HG03457 (cell line): ENCODE measurements around the gene CMYA5.
"Not testable (repeated sequence)": the region's sequence is repeated elsewhere in the genome, so short reads cannot be mapped to it uniquely, and the experiment has no call there.

Source experiments
- ATAC-seq: cut with Tn5 transposase; IDR thresholded peaks from one replicate; pipeline ENCODE4 v1.9.1; 2021; ENCODE audit warnings: moderate number of reproducible peaks; ENCODE audit not compliant: unreplicated experiment

CMYA5 gene

GRCh38 chr5:79689541-79690466 is at the start of gene CMYA5:
TSS of gene CMYA5 (plus strand) at chr5:79689836. CDS start at chr5:79689908, 72 bp downstream.
- no peak for ATAC-seq

- no peak for ATAC-seq
These were observed 49.0 kb upstream of the CMYA5 start for GRCh38 chr5:79640571-79641055.

GRCh38 chr5:79641414-79641813 is 48.2 kb upstream of the CMYA5 start:
- ATAC-seq, result no peak

DNA sequence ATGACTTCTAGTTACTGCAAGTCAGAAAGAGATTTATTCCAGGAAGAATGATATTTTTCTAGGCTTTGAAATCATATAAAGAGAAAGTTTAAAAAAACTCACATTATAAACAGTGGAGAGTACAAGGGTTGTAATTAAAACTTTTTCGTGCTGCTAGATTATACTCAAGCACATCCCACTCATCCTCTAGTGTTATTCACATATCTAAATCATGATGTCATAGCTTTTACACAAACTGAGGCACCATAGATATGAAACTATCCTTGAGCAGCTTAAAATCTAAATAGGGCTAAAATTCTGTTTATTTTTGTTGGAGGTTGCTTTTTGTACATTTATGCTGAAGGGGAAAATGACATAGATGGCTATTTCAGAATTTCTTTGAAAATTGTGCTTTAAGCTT is 47.4 kb upstream of the CMYA5 start:
- no peak for ATAC-seq

GRCh38 chr5:79653843-79654242 is 35.8 kb upstream of the CMYA5 start:
- no peak for ATAC-seq

- no peak for ATAC-seq
These were observed 26.4 kb upstream of the CMYA5 start for GRCh38 chr5:79663212-79663611.

- ATAC-seq, result no peak
These were observed 22.9 kb upstream of the CMYA5 start for GRCh38 chr5:79666758-79667157.

DNA sequence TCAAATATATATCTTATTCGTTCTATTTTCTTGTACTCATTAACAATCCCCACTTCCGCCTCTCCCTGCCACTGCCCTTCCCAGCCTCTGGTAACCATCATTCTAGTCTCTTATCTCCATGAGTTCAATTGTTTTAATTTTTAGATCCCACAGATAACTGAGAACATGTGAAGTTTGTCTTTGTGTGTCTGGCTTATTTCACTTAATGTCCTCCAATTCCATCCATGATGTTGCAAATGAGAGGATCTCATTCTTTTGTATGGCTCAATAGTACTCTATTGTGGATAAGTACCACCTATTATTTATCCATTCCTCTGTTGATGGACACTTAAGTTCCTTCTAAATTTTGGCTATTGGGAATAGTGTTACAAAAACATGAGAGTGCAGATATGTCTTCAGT is 17.2 kb upstream of the CMYA5 start:
- no peak for ATAC-seq

DNA sequence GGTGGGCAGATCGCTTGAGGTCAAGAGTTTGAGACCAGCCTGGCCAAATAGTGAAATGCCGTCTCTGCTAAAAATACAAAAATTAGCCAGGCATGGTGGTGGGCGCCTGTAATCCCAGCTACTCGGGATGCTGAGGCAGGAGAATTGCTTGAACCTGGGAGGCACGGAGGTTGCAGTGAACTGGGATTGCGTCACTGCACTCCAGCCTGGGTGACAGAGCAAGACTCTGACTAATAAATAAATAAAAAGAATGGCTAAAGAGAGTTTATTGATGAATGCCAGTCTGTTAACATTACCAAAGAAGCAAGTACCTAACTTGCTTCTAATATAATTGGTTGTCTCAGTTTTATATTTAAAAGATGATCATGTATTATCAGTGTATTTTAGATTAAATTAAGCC is 13.3 kb upstream of the CMYA5 start:
- ATAC-seq, result not testable (repeated sequence)

DNA sequence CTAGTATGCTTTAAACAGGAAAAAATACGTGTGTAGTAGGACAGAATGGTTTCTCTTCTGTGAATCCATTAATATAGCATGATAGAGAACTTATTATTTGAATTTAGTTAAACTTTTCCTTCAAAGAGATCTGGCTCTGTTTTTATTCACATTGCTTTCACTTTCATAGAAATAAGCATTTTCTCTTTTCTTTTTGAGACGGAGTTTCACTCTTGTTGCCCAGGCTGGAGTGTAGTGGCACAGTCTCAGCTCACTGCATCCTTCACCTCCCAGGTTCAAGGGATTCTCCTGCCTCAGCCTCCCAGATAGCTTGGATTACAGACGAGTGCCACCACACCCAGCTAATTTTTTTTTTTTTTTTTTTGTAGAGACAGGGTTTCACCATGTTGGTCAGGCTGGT is 7.5 kb upstream of the CMYA5 start:
- not testable (repeated sequence) for ATAC-seq

DNA sequence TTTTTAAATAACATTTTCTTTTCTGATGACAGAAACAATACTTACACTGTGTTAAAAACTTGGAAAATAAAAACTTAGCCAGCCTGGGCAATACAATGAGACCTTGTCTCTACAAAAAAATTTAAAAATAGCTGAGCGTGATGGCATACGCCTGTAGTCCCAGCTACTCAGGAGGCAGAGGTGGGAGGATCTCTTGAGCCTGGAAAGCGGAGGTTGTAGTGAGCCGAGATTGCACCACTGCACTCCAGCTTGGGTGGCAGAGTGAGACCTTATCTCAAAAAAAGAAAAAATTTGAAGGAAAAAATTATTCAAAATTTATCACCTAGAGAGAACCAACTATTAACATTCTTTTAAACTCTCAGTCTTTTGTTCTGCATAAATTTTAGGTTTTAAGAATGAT is 4.9 kb upstream of the CMYA5 start:
- ATAC-seq, result no peak

DNA sequence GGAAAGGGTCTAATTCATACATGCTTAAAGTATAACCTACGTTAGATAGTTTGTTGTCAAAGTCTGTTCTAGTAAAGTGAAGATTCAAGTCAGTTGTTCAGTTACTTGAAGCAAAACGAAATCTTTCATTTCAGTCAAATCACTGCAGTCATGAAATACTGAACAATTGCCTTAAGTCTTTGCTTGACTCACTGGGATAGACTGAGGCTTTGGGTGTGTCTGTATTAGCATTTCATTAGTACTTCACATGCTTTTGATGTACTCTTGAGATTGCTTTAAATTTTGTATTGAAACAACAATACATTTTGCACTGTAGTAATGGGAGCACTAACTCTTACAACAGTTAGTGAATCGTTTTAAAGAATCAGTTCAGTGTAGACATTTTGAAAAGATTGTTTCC is 4.0 kb upstream of the CMYA5 start:
- ATAC-seq, result no peak

DNA sequence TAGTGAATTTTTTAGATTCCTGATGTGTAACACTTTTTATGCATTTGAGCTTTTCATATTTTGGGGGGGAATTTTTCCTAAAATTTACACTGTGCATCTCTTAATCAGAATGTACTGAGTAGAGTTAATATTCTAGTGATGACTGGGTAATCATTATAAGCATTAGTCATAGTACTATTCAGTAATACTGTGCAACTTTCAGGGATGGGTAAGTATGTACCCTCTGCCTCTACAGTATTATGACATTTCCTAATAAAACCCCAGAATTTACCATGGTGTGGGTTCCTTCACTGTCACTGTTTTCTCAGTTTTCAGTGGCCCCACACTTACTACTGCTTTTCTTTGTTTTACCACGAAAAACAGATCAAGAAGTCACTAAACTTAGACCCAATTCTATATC is 2.8 kb upstream of the CMYA5 start:
- no peak for ATAC-seq

DNA sequence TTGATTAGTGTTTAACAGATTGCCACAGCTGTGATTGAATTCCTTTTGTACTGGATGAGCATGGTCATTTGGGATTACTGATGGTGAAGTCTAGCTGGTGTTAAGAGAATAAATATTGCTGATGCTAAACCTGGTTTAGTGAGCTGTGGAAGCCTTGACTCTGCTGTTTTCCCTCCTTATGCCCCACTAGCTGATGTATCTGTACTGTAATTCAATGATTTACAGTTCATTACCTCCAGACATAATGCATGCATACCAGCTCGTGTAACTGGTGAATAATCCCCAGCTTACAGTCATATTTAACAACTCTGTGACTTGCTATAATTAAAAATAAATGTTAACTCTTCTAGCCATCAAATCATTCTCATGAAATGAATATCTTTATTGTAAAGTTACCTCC is 1.7 kb upstream of the CMYA5 start:
- no peak for ATAC-seq

GRCh38 chr5:79691007-79691406 is 1.4 kb downstream of the CMYA5 start:
- ATAC-seq, result no peak

GRCh38 chr5:79692596-79692995 is 3.0 kb downstream of the CMYA5 start:
- no peak for ATAC-seq

DNA sequence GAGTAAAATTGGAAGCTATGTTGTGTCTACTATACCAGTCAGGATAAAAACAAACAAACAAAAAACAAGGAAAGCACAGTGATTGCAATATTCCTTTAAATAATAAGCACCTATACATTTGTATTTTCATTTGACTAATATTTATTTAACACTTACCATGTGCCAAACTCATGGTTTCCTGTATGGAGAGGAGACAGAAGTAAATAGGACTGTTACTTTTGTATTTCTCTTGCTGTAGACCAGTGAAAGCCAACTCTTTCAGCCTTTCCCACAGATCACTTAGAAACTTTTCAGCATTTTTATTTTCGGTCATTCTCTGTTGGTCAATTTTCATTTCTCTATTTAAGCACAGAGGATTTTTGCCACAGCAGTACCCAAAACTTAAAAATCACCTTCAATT is 4.5 kb downstream of the CMYA5 start:
- ATAC-seq, result no peak

- no peak for ATAC-seq
These were observed 5.0 kb downstream of the CMYA5 start for GRCh38 chr5:79694652-79695051.

DNA sequence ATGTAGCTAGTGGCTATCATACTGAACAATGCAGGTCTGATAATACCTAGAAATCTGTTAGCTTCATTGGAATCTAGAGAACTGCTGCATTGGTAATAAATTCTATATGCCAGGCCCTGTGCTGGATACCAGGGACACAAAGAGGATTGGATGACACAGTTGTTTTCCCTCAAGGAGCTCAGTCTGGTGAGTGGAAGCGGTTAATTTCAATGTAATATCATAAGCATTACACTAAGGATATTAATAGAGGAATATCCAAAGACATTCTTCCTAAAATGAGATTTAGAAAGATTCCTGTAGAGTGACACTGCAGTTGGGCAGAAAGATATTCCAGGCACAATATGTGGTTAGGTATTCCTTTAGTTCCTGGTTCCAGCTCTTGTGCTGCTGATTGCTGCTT is 5.9 kb downstream of the CMYA5 start:
- ATAC-seq, result no peak

DNA sequence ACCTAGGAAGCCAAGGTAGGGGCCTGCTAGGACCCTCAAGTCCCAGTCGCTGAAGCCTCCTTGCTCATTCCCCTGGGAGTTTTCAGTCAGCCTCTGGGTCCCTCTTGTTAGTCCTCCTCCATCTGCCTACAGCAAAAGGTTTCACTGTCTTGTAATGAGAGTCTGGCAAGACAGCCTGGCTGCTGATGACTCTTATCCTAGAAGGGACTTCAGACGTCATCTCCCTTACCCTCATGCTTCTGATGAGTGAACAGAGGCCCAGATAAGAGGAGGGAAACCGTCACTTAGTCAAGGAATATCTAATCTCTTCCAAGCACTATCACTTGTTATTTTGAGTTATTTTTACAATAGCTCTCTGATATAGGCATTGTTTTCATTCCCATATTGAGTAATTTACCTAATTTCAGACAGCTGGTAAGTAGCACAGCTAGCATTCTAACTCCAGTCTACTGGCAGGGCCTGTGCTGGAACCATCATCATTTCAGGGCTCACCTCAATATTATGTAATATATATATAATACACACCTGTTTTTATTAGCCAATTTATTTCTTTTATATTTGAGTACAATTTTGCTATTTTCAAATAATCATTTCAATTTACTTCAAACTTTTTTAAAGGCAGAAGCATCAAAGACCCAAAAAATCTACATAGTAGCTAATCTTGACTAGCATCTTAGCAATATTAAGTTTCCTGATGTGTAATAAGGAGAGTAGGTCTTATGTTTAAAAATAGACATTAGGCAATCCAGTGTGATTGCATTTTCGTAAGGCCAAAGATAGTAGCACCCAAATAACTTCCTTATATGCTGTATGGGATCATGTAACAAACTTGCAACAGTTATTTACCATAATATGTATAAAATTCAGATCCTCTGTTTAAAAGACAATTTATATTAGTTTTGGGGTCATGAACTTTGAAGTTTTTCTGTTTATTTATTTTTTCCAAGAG is 7.9 kb downstream of the CMYA5 start:
- no peak for ATAC-seq

- no peak for ATAC-seq
These were observed 10.2 kb downstream of the CMYA5 start for GRCh38 chr5:79699763-79700400.
